LoVo (cell line): Measurements from ENCODE around the gene ZNF688.

ENCODE experiments used
- DNase-seq: peaks from one replicate; pipeline ENCODE4 v3.0.0-alpha.2; 2016; ENCODE audit warnings: low spot score

Gene ZNF688

GRCh38 chr16:30585400-30586191 is 14.1 kb upstream of the ZNF688 start, which contains the start of gene ZNF785:
Gene ZNF785 (minus strand): TSS chr16:30585697. CDS start chr16:30585611, 86 bp downstream.
- peak; percentile 98 for DNase-seq

- DNase-seq, result no peak
These were observed 13.5 kb upstream of the ZNF688 start for GRCh38 chr16:30585022-30585399.

GRCh38 chr16:30582611-30583340 is 11.3 kb upstream of the ZNF688 start:
- no peak for DNase-seq

GRCh38 chr16:30581457-30581856 is 9.9 kb upstream of the ZNF688 start:
- DNase-seq, result no peak

- DNase-seq, result no peak
These were observed 3.2 kb upstream of the ZNF688 start for GRCh38 chr16:30574678-30575077.

GRCh38 chr16:30570636-30571444 is 674 bp downstream of the ZNF688 start:
- DNase-seq, result no peak

GRCh38 chr16:30569746-30570635 is 1.5 kb downstream of the ZNF688 start:
- no peak for DNase-seq

- no peak for DNase-seq
These were observed 2.2 kb downstream of the ZNF688 start for GRCh38 chr16:30569281-30569680.

- no peak for DNase-seq
These were observed 3.4 kb downstream of the ZNF688 start for GRCh38 chr16:30567991-30568638.

- DNase-seq, result no peak
These were observed 4.1 kb downstream of the ZNF688 start for GRCh38 chr16:30567160-30567990.

- DNase-seq, result no peak
These were observed 5.0 kb downstream of the ZNF688 start for GRCh38 chr16:30566531-30566930.

GRCh38 chr16:30565984-30566383 is 5.5 kb downstream of the ZNF688 start:
- DNase-seq, result no peak

GRCh38 chr16:30565526-30565925 is 6.0 kb downstream of the ZNF688 start:
- no peak for DNase-seq

GRCh38 chr16:30562021-30562420 is 9.5 kb downstream of the ZNF688 start:
- DNase-seq, result no peak

GRCh38 chr16:30561089-30561816 is 10.3 kb downstream of the ZNF688 start:
- DNase-seq, result no peak

- DNase-seq, result no peak
These were observed 11.8 kb downstream of the ZNF688 start for GRCh38 chr16:30559690-30560089.

- DNase-seq, result no peak
These were observed 12.6 kb downstream of the ZNF688 start for GRCh38 chr16:30558789-30559377.

GRCh38 chr16:30557957-30558788 is 13.3 kb downstream of the ZNF688 start, which contains the start of gene ZNF764:
Gene ZNF764 (minus strand): TSS chr16:30558374. CDS start chr16:30558182, 192 bp downstream.
- peak; percentile 98 for DNase-seq
